ENCODE results near the gene TGFB2.
"Not testable (repeated sequence)": the region's sequence is repeated elsewhere in the genome, so short reads cannot be mapped to it uniquely, and the experiment has no call there.

The TGFB2 gene

GRCh38 chr1:218344814-218345672, at the start of gene TGFB2:
TSS of gene TGFB2 (plus strand) at chr1:218345336. CDS start at chr1:218346702, 1,366 bp downstream.
- no peak for DNase-seq

- DNase-seq = no peak
Observed at GRCh38 chr1:218296162-218296561, 49.0 kb upstream of the TGFB2 start.

GRCh38 chr1:218297461-218297860, 47.7 kb upstream of the TGFB2 start:
- no peak for DNase-seq

- no peak for DNase-seq
Observed at GRCh38 chr1:218297867-218298266, 47.3 kb upstream of the TGFB2 start.

GRCh38 chr1:218298398-218298797, 46.7 kb upstream of the TGFB2 start:
- DNase-seq = no peak

- no peak for DNase-seq
Observed at GRCh38 chr1:218299416-218299815, 45.7 kb upstream of the TGFB2 start.

GRCh38 chr1:218301217-218301616, 43.9 kb upstream of the TGFB2 start:
- DNase-seq = no peak

- no peak for DNase-seq
Observed at GRCh38 chr1:218302155-218302554, 43.0 kb upstream of the TGFB2 start.

- no peak for DNase-seq
Observed at GRCh38 chr1:218303176-218303879, 41.8 kb upstream of the TGFB2 start.

- no peak for DNase-seq
Observed at GRCh38 chr1:218304281-218305039, 40.7 kb upstream of the TGFB2 start.

- DNase-seq = no peak
Observed at GRCh38 chr1:218305472-218306064, 39.6 kb upstream of the TGFB2 start.

- no peak for DNase-seq
Observed at GRCh38 chr1:218312509-218312908, 32.6 kb upstream of the TGFB2 start.

- DNase-seq = no peak
Observed at GRCh38 chr1:218314316-218314715, 30.8 kb upstream of the TGFB2 start.

- DNase-seq = no peak
Observed at GRCh38 chr1:218315638-218316037, 29.5 kb upstream of the TGFB2 start.

- DNase-seq = no peak
Observed at GRCh38 chr1:218317061-218317460, 28.1 kb upstream of the TGFB2 start.

GRCh38 chr1:218320182-218320581, 25.0 kb upstream of the TGFB2 start:
- not testable (repeated sequence) for DNase-seq

- DNase-seq = no peak
Observed at GRCh38 chr1:218322762-218323161, 22.4 kb upstream of the TGFB2 start.

- no peak for DNase-seq
Observed at GRCh38 chr1:218323568-218324225, 21.4 kb upstream of the TGFB2 start.

GRCh38 chr1:218324226-218324580, 20.9 kb upstream of the TGFB2 start:
- DNase-seq = no peak

- no peak for DNase-seq
Observed at GRCh38 chr1:218328769-218329168, 16.4 kb upstream of the TGFB2 start.

GRCh38 chr1:218330043-218330623, 15.0 kb upstream of the TGFB2 start:
- no peak for DNase-seq

- no peak for DNase-seq
Observed at GRCh38 chr1:218332416-218332815, 12.7 kb upstream of the TGFB2 start.

Data from stimulated activated CD4-positive, alpha-beta T cell treated with anti-CD3 and anti-CD28 coated beads, Interleukin-1b, Interleukin-23, amount 100 ng/mL, for 48 hours (primary cell).